Peyer's patch (tissue), 4 donors: ENCODE data around the gene SELENOP.

Experiments
- CTCF ChIP-seq, 6 experiments: fragments of 450-650 bp in 4 of 6; fragments of 200-600 bp in 2 of 6; sonication (generic) in 1 of 6; IDR thresholded peaks; one replicate each; pipeline ENCODE4 v1.5.1; 2017 to 2019; ENCODE audit warnings: antibody characterized with exemption in 6 of 6, mild to moderate bottlenecking in 3 of 6, moderate library complexity in 1 of 6
- POLR2A ChIP-seq, 2 donors: fragments of 450-650 bp; IDR thresholded peaks; one replicate each; pipeline ENCODE4 v1.5.1; 2017; ENCODE audit warnings: antibody characterized with exemption in 2 of 2, mild to moderate bottlenecking in 2 of 2, moderate library complexity in 2 of 2

GRCh38 chr5:42772265-42772993, 39.3 kb downstream of the SELENOP start:
- TF ChIP-seq POLR2A (IDR thresholded peaks at IDR 0.05) (no peak), CTCF (IDR thresholded peaks at IDR 0.05) (no peak)
